Measurements from ENCODE around the gene MPND.

- TF ChIP-seq POLR2A (IDR thresholded peaks at IDR 0.05) (no peak), CTCF (IDR thresholded peaks at IDR 0.05) (no peak)
These were observed 47.2 kb upstream of the MPND start for GRCh38 chr19:4295972-4296771.
